ENCODE results near the gene MESD.

DNA sequence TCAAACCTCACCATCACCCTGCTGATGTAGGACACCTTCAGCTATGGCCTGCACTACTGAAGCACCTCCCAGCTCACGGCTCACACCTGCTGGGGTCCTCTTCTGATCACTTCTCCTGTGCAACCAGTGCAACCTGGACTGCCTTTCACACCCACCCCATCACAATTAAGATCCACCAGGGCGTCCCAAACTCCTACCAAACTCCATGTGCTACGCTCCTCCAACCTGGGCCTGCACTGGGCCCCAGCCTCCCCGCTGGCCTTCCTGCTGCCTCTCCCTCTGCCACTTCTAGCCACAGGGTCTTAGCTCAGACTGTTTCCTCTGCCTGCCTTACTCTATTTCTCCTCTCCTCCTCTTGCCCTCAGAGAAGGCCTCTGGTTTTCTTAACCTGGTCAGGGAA lies 12.8 kb downstream of the MESD start:
- no peak for TF ChIP-seq EZH2 (IDR thresholded peaks at IDR 0.05; ENCODE audit: low read depth)
- TF ChIP-seq, protein P1, sequence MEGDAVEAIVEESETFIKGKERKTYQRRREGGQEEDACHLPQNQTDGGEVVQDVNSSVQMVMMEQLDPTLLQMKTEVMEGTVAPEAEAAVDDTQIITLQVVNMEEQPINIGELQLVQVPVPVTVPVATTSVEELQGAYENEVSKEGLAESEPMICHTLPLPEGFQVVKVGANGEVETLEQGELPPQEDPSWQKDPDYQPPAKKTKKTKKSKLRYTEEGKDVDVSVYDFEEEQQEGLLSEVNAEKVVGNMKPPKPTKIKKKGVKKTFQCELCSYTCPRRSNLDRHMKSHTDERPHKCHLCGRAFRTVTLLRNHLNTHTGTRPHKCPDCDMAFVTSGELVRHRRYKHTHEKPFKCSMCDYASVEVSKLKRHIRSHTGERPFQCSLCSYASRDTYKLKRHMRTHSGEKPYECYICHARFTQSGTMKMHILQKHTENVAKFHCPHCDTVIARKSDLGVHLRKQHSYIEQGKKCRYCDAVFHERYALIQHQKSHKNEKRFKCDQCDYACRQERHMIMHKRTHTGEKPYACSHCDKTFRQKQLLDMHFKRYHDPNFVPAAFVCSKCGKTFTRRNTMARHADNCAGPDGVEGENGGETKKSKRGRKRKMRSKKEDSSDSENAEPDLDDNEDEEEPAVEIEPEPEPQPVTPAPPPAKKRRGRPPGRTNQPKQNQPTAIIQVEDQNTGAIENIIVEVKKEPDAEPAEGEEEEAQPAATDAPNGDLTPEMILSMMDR (conservative IDR thresholded peaks at IDR 0.05), result no peak

Measured in PC-9 (cell line).